ENCODE results near the gene NPTX1.

NPTX1 gene

GRCh38 chr17:80475910-80476876 is at the start of gene NPTX1:
TSS of gene NPTX1 (minus strand) at chr17:80476607. CDS start at chr17:80476446, 161 bp downstream.
- TF ChIP-seq SUZ12 (IDR thresholded peaks at IDR 0.05) (no peak), FOXM1 (IDR thresholded peaks at IDR 0.05; ENCODE audit: borderline replicate concordance) (peak; percentile 83), L3MBTL2 (conservative IDR thresholded peaks at IDR 0.05) (0 out of 2 replicates have a peak, but pooled peaks have one; percentile 10), FOXA1 (IDR thresholded peaks at IDR 0.05) (no peak), ARNT (IDR thresholded peaks at IDR 0.05) (0 out of 2 replicates have a peak, but pooled peaks have one; percentile 46), LEF1 (IDR thresholded peaks at IDR 0.05; ENCODE audit: borderline replicate concordance) (no peak)
- peak; percentile 65 for DNase-seq (ENCODE audit: extremely low spot score)
- CTCF ChIA-PET, result interaction anchor here (0.6 to 1.7 kb wide), 2 partner anchors 96 to 423 kb away, joined by 3 to 6 read pairs; no protein-coding TSS in a partner anchor
- POLR2A ChIA-PET, result interaction anchor here (0.6 to 3.7 kb wide), 14 partner anchors 10 to 357 kb away, joined by 3 to 54 read pairs (median 3); partner anchors contain the start of gene RPTOR

GRCh38 chr17:80523956-80524712 is 47.7 kb upstream of the NPTX1 start:
- ChIA-PET CTCF (no interaction called here), POLR2A (no interaction called here)
- DNase-seq (ENCODE audit: extremely low spot score), result no peak
- TF ChIP-seq CTBP1 (IDR thresholded peaks at IDR 0.05; ENCODE audit: borderline replicate concordance) (no peak), FOXK2 (IDR thresholded peaks at IDR 0.05) (no peak), ELF4 (IDR thresholded peaks at IDR 0.05) (no peak), SP1 (IDR thresholded peaks at IDR 0.05) (no peak), ZNF384 (IDR thresholded peaks at IDR 0.05) (no peak)

- POLR2A ChIA-PET, result no interaction called here
- CTCF ChIA-PET, result no interaction called here
- no peak for DNase-seq (ENCODE audit: extremely low spot score)
- TF ChIP-seq LEF1 (IDR thresholded peaks at IDR 0.05; ENCODE audit: borderline replicate concordance), result no peak
- no peak for TF ChIP-seq FOXK2 (IDR thresholded peaks at IDR 0.05)
- TF ChIP-seq HDGF (IDR thresholded peaks at IDR 0.05; ENCODE audit: borderline replicate concordance), result no peak
- no peak for TF ChIP-seq SUZ12 (IDR thresholded peaks at IDR 0.05)
- no peak for TF ChIP-seq L3MBTL2 (conservative IDR thresholded peaks at IDR 0.05)
- TF ChIP-seq PKNOX1 (IDR thresholded peaks at IDR 0.05), result no peak
- no peak for TF ChIP-seq NFRKB (IDR thresholded peaks at IDR 0.05)
- no peak for TF ChIP-seq FOXM1 (IDR thresholded peaks at IDR 0.05; ENCODE audit: borderline replicate concordance)
- TF ChIP-seq ZNF384 (IDR thresholded peaks at IDR 0.05), result no peak
- TF ChIP-seq CTBP1 (IDR thresholded peaks at IDR 0.05; ENCODE audit: borderline replicate concordance), result no peak
- TF ChIP-seq SP1 (IDR thresholded peaks at IDR 0.05), result no peak
- TF ChIP-seq ARNT (IDR thresholded peaks at IDR 0.05), result no peak
Observed at GRCh38 chr17:80523054-80523744, 46.8 kb upstream of the NPTX1 start.

- ChIA-PET POLR2A (no interaction called here), CTCF (no interaction called here)
- DNase-seq (ENCODE audit: extremely low spot score), result no peak
- TF ChIP-seq CTBP1 (IDR thresholded peaks at IDR 0.05; ENCODE audit: borderline replicate concordance) (no peak), SP1 (IDR thresholded peaks at IDR 0.05) (no peak), SUZ12 (IDR thresholded peaks at IDR 0.05) (no peak), ELF4 (IDR thresholded peaks at IDR 0.05) (no peak), HDGF (IDR thresholded peaks at IDR 0.05; ENCODE audit: borderline replicate concordance) (no peak), NFRKB (IDR thresholded peaks at IDR 0.05) (no peak), FOXA1 (IDR thresholded peaks at IDR 0.05) (no peak), PKNOX1 (IDR thresholded peaks at IDR 0.05) (no peak), L3MBTL2 (conservative IDR thresholded peaks at IDR 0.05) (no peak)
Observed at GRCh38 chr17:80520810-80521455, 44.5 kb upstream of the NPTX1 start.

GRCh38 chr17:80519091-80519781 is 42.8 kb upstream of the NPTX1 start:
- CTCF ChIA-PET, result no interaction called here
- TF ChIP-seq PKNOX1 (IDR thresholded peaks at IDR 0.05) (peak; percentile 86), NFRKB (IDR thresholded peaks at IDR 0.05) (no peak)
- POLR2A ChIA-PET, result interaction anchor here (1.8 kb wide), 1 partner anchor 65 kb away, joined by 5 read pairs; no protein-coding TSS in a partner anchor
- DNase-seq (ENCODE audit: extremely low spot score), result no peak

All from HEK293T (cell line).